Osteoblast (primary cell): ENCODE results near the gene TP53BP1. TPM values are rescaled to one million over a fixed set of nuclear protein-coding genes. Genes with fewer than 3 reads are reported as not detected.

Experiments used
- DNase-seq: peaks from one replicate; pipeline ENCODE4 v3.0.0; 2011; ENCODE audit warnings: low spot score, mixed read lengths; ENCODE audit not compliant: insufficient read length; ENCODE audit errors: missing footprints
- H2AFZ ChIP-seq: 2 replicates; pipeline ENCODE4 v1.6.0; 2011; ENCODE audit warnings: mild to moderate bottlenecking, low read length
- H3K27ac ChIP-seq: 2 replicates; pipeline ENCODE4 v1.5.1; 2011; ENCODE audit warnings: mild to moderate bottlenecking, low read depth, low read length, moderate library complexity
- H3K27me3 ChIP-seq: 2 replicates; pipeline ENCODE4 v1.6.0; 2012; ENCODE audit warnings: mild to moderate bottlenecking, control low read depth, inconsistent platforms, low read length, moderate library complexity; ENCODE audit not compliant: insufficient read depth
- H3K36me3 ChIP-seq: 2 replicates; pipeline ENCODE4 v1.5.1; 2011; ENCODE audit warnings: mild to moderate bottlenecking, low read length, control low read depth, moderate library complexity; ENCODE audit not compliant: insufficient read depth
- H3K4me1 ChIP-seq: 2 replicates; pipeline ENCODE4 v1.5.1; 2011; ENCODE audit warnings: mild to moderate bottlenecking, low read length, control low read depth, moderate library complexity; ENCODE audit not compliant: insufficient read depth
- H3K4me2 ChIP-seq: 2 replicates; pipeline ENCODE4 v1.6.0; 2011; ENCODE audit warnings: mild to moderate bottlenecking, low read length; ENCODE audit not compliant: insufficient read depth
- H3K4me3 ChIP-seq: fragments of 200-600 bp; sonication (generic); 3 replicates; pipeline ENCODE4 v1.5.1; 2012; ENCODE audit warnings: mild to moderate bottlenecking, low read length, inconsistent platforms; ENCODE audit not compliant: insufficient read depth
- H3K79me2 ChIP-seq: 2 replicates; pipeline ENCODE4 v1.6.0; 2012; ENCODE audit warnings: mild to moderate bottlenecking, low read length, control low read depth, inconsistent platforms; ENCODE audit not compliant: insufficient read depth
- H3K9me3 ChIP-seq: 2 replicates; pipeline ENCODE4 v1.5.1; 2011; ENCODE audit warnings: low read depth, low read length, control low read depth
- H4K20me1 ChIP-seq: 2 replicates; pipeline ENCODE4 v1.6.0; 2012; ENCODE audit warnings: mild to moderate bottlenecking, low read length, control low read depth; ENCODE audit not compliant: insufficient read depth
- total RNA-seq: library from RNA; depleted of rRNA; stranded (reverse); fragments of >200 nt; gene quantifications from 2 replicates; pipeline ENCODE4 v1.2.3, GENCODE V29; 2012
- TF ChIP-seq, protein P1 (sequence below): IDR thresholded peaks from 2 replicates; pipeline ENCODE4 v1.5.1; 2011; ENCODE audit warnings: mild to moderate bottlenecking, low read depth, low read length, moderate library complexity; ENCODE audit errors: extremely low read depth

Gene TP53BP1
- total RNA-seq, 1 donor: 88.7 TPM

DNA sequence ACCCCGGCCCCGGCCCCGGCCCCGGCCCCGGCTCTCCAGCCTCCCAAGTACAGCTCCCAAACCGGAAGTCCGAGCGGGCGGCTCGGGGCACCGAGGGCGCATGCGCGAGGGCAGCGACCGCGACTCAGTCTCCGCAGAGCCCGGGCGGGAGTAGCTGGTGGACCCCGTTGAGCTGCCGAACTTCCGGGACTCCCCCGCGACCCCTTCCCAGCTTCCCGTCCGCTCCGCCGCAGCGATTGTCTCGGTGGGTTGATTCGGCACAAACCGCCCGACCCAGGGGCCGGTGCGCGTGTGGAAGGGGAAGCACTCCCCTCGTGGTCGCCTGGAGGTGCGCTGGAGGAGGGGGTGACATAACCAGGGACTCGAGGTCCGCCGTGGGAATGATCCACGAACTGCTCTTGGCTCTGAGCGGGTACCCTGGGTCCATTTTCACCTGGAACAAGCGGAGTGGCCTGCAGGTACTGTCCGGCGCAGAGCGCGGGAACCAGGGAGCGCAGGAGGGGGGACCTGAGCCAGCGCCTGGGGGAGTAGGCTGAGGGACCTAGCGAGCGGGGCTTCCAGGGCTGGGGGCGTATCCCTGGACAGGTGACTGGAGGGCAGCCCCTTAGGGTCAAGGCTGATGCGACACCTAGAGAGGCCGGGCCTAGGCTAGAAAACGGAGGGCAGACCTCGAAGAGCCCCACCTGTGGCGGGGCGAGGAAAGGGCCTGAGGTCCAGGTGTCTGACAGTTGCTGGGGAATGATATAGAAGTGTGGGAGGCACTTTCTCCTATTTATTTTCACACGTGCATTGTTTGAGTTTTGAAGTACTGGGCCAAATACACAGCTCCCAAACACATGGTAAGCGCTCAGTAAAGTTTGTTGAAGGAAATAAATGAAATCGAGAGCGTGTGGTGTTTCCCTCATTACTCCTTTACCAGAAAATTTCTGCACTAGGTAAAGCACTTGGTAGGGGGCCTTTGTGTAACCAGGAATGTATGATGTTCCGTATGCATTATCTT, 121.7 kb downstream of the TP53BP1 start, which contains the start of the genes TUBGCP4 and ZSCAN29:
Gene TUBGCP4 (plus strand): TSS at position 127 of the 1,000 bp plus-strand sequence. CDS start 254 bp downstream, at position 381.
Gene ZSCAN29 (minus strand): TSS at position 69 of the 1,000 bp plus-strand sequence. CDS start 1,130 bp downstream, outside the sequence.
- peak; percentile 97 for DNase-seq
- peak within 1 kb of the TSS; percentile 96 for H3K4me3 ChIP-seq
- peaks cover 12% of the 10 kb centered on the region for H3K36me3 ChIP-seq
- no peaks in the 10 kb centered on the region for H3K9me3 ChIP-seq
- peak within 1 kb of the TSS; percentile 93 for H3K4me2 ChIP-seq
- H2AFZ ChIP-seq: peak within 1 kb of the TSS; percentile 98
- peaks cover 17% of the 10 kb centered on the region for H3K4me1 ChIP-seq
- peaks cover 48% of the 10 kb centered on the region for H3K79me2 ChIP-seq
- no peaks in the 10 kb centered on the region for H3K27me3 ChIP-seq
- TF ChIP-seq, protein P1, sequence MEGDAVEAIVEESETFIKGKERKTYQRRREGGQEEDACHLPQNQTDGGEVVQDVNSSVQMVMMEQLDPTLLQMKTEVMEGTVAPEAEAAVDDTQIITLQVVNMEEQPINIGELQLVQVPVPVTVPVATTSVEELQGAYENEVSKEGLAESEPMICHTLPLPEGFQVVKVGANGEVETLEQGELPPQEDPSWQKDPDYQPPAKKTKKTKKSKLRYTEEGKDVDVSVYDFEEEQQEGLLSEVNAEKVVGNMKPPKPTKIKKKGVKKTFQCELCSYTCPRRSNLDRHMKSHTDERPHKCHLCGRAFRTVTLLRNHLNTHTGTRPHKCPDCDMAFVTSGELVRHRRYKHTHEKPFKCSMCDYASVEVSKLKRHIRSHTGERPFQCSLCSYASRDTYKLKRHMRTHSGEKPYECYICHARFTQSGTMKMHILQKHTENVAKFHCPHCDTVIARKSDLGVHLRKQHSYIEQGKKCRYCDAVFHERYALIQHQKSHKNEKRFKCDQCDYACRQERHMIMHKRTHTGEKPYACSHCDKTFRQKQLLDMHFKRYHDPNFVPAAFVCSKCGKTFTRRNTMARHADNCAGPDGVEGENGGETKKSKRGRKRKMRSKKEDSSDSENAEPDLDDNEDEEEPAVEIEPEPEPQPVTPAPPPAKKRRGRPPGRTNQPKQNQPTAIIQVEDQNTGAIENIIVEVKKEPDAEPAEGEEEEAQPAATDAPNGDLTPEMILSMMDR: peak; percentile 9
- H4K20me1 ChIP-seq: peaks cover 10% of the 10 kb centered on the region
- H3K27ac ChIP-seq: peak within 1 kb of the TSS; percentile 48

- Histone ChIP-seq H2AFZ (peak overlapping the region; percentile 82), H3K4me1 (peaks cover 17% of the 10 kb centered on the region), H3K36me3 (peaks cover 20% of the 10 kb centered on the region), H3K9me3 (no peaks in the 10 kb centered on the region), H3K27me3 (no peaks in the 10 kb centered on the region), H3K27ac (peak overlapping the region; percentile 48), H4K20me1 (peaks cover 6% of the 10 kb centered on the region), H3K79me2 (peaks cover 50% of the 10 kb centered on the region), H3K4me2 (peak overlapping the region; percentile 93), H3K4me3 (peak overlapping the region; percentile 96)
- TF ChIP-seq, protein P1: no peak
- peak; percentile 83 for DNase-seq
These were observed 122.5 kb downstream of the TP53BP1 start for GRCh38 chr15:43370310-43370974.

DNA sequence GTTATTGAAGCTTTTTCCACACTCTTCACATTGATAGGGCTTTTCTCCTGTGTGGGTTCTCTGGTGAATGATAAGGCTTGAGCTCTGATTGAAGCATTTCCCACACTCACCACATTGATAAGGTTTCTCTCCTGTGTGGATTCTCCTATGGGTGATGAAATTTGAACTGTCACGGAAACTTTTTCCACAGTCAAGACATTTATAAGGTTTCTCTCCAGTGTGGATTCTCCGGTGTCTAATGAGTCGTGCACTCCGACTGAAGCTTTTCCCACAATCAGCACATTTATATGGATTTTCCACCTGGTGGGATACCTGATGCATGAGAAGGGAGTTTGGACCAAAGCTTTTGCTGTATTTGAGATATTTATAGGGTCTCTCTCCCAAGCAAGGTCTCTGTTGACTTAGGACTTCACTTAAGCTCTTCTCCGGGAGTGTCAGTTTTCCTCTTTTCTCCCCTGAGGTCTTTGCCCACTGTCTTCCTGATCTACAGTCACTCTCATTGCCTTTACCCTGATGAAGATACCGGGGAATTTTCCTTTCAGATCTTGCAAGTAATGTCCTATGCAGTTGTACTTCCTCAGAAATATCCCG, 131.5 kb downstream of the TP53BP1 start:
- Histone ChIP-seq H2AFZ (no peak overlapping the region), H3K36me3 (peaks cover 73% of the 10 kb centered on the region), H3K27ac (no peak overlapping the region), H3K4me2 (no peak overlapping the region), H3K27me3 (no peaks in the 10 kb centered on the region), H3K4me3 (no peak overlapping the region), H3K79me2 (peaks cover 2% of the 10 kb centered on the region), H3K9me3 (peaks cover 40% of the 10 kb centered on the region), H4K20me1 (no peaks in the 10 kb centered on the region), H3K4me1 (no peaks in the 10 kb centered on the region)
- TF ChIP-seq, protein P1: no peak
- no peak for DNase-seq
